Suprapubic skin (tissue), 4 donors: ENCODE measurements around the gene AJAP1. TPM values are rescaled to one million over a fixed set of nuclear protein-coding genes. Genes with fewer than 3 reads are reported as not detected.

Source experiments
- DNase-seq, 2 donors: peaks; one replicate each; pipeline ENCODE4 v3.0.0-alpha.2; 2019; ENCODE audit warnings: low spot score in 2 of 2
- H3K27ac ChIP-seq: fragments of 200-600 bp; sonication (generic); one replicate; pipeline ENCODE4 v1.5.1; 2019
- H3K27me3 ChIP-seq: fragments of 200-600 bp; sonication (generic); one replicate; pipeline ENCODE4 v1.5.1; 2019
- H3K36me3 ChIP-seq: fragments of 200-600 bp; sonication (generic); one replicate; pipeline ENCODE4 v1.5.1; 2019
- H3K4me1 ChIP-seq: fragments of 200-600 bp; sonication (generic); one replicate; pipeline ENCODE4 v1.5.1; 2019
- H3K4me3 ChIP-seq: fragments of 200-600 bp; sonication (generic); one replicate; pipeline ENCODE4 v1.5.1; 2019; ENCODE audit warnings: mild to moderate bottlenecking
- H3K9me3 ChIP-seq: fragments of 200-600 bp; sonication (generic); one replicate; pipeline ENCODE4 v1.5.1; 2019
- CTCF ChIP-seq, 2 donors: fragments of 200-600 bp in 1 of 2; fragments of 450-650 bp in 1 of 2; sonication (generic) in 1 of 2; IDR thresholded peaks; one replicate each; pipeline ENCODE4 v1.5.1; 2016 to 2019; ENCODE audit warnings: antibody characterized with exemption in 2 of 2, mild to moderate bottlenecking in 1 of 2, moderate library complexity in 1 of 2
- EP300 ChIP-seq: sonication (generic); formaldehyde crosslinking; IDR thresholded peaks from one replicate; pipeline ENCODE4 v1.6.1; 2017; ENCODE audit warnings: antibody characterized with exemption
- POLR2A ChIP-seq, 2 donors: fragments of 450-650 bp; IDR thresholded peaks; one replicate each; pipeline ENCODE4 v1.6.1; 2017; ENCODE audit warnings: antibody characterized with exemption in 2 of 2, mild to moderate bottlenecking in 2 of 2, moderate library complexity in 2 of 2
- POLR2AphosphoS5 ChIP-seq, 3 donors: sonication (generic); formaldehyde crosslinking; IDR thresholded peaks; one replicate each; pipeline ENCODE4 v1.6.1; 2017; ENCODE audit warnings: antibody characterized with exemption in 3 of 3
- WGBS: methylation state at CpG from one replicate; pipeline ENCODE4 v1.1.5; 2018; 5-methylcytosine and 5-hydroxymethylcytosine counted together
- total RNA-seq, 4 donors: library from RNA; depleted of rRNA; stranded (reverse); fragments of >200 nt; gene quantifications; one replicate each; pipeline ENCODE4 v1.1.0, GENCODE V29; 2016

Gene AJAP1
- total RNA-seq, 4 donors from 2014 or later, result 0.11 to 2.3 (median 0.80) TPM

- WGBS, result 86% methylated on average over 8 of the region's 8 CpGs
- no peak for DNase-seq
- TF ChIP-seq POLR2AphosphoS5 (IDR thresholded peaks at IDR 0.05) (no peak), POLR2A (IDR thresholded peaks at IDR 0.05) (no peak), CTCF (IDR thresholded peaks at IDR 0.05) (no peak), EP300 (no peak)
- Histone ChIP-seq H3K4me1 (no peaks in the 10 kb centered on the region), H3K9me3 (no peaks in the 10 kb centered on the region), H3K27me3 (peaks cover 7% of the 10 kb centered on the region), H3K36me3 (no peaks in the 10 kb centered on the region), H3K4me3 (no peak overlapping the region), H3K27ac (no peak overlapping the region)
Measured at GRCh38 chr1:4695241-4695640, 40.8 kb downstream of the AJAP1 start.

GRCh38 chr1:4696161-4696745 lies 41.8 kb downstream of the AJAP1 start:
- peaks cover 13% of the 10 kb centered on the region for H3K27me3 ChIP-seq
- 75% methylated on average over 4 of the region's 12 CpGs for WGBS
- TF ChIP-seq POLR2A (IDR thresholded peaks at IDR 0.05) (no peak), EP300 (no peak), POLR2AphosphoS5 (IDR thresholded peaks at IDR 0.05) (no peak), CTCF (IDR thresholded peaks at IDR 0.05) (no peak)
- no peaks in the 10 kb centered on the region for H3K9me3 ChIP-seq
- no peaks in the 10 kb centered on the region for H3K4me1 ChIP-seq
- DNase-seq, result no peak
- H3K36me3 ChIP-seq, result no peaks in the 10 kb centered on the region
- no peak overlapping the region for H3K4me3 ChIP-seq
- no peak overlapping the region for H3K27ac ChIP-seq

GRCh38 chr1:4696753-4697152 lies 42.3 kb downstream of the AJAP1 start:
- Histone ChIP-seq H3K9me3 (no peaks in the 10 kb centered on the region), H3K4me3 (no peak overlapping the region), H3K27ac (no peak overlapping the region), H3K36me3 (no peaks in the 10 kb centered on the region), H3K4me1 (no peaks in the 10 kb centered on the region), H3K27me3 (peaks cover 13% of the 10 kb centered on the region)
- TF ChIP-seq POLR2A (IDR thresholded peaks at IDR 0.05) (no peak), POLR2AphosphoS5 (IDR thresholded peaks at IDR 0.05) (no peak), EP300 (no peak), CTCF (IDR thresholded peaks at IDR 0.05) (no peak)
- WGBS, result 86% methylated on average over 2 of the region's 2 CpGs
- DNase-seq, result no peak

GRCh38 chr1:4697801-4698200 lies 43.4 kb downstream of the AJAP1 start:
- TF ChIP-seq CTCF (IDR thresholded peaks at IDR 0.05), result no peak
- TF ChIP-seq POLR2AphosphoS5 (IDR thresholded peaks at IDR 0.05), result no peak
- TF ChIP-seq POLR2A (IDR thresholded peaks at IDR 0.05), result no peak
- TF ChIP-seq EP300, result no peak
- no peaks in the 10 kb centered on the region for H3K9me3 ChIP-seq
- H3K4me1 ChIP-seq, result peaks cover 4% of the 10 kb centered on the region
- 90% methylated on average over 16 of the region's 19 CpGs for WGBS
- no peak overlapping the region for H3K27ac ChIP-seq
- no peak for DNase-seq
- H3K4me3 ChIP-seq, result no peak overlapping the region
- no peaks in the 10 kb centered on the region for H3K36me3 ChIP-seq
- H3K27me3 ChIP-seq, result peaks cover 13% of the 10 kb centered on the region

- 91% methylated on average over 5 of the region's 8 CpGs for WGBS
- no peak for TF ChIP-seq CTCF (IDR thresholded peaks at IDR 0.05)
- no peak for TF ChIP-seq POLR2AphosphoS5 (IDR thresholded peaks at IDR 0.05)
- no peak for TF ChIP-seq EP300
- no peak for TF ChIP-seq POLR2A (IDR thresholded peaks at IDR 0.05)
- Histone ChIP-seq H3K4me1 (peaks cover 8% of the 10 kb centered on the region), H3K27me3 (peaks cover 20% of the 10 kb centered on the region), H3K4me3 (no peak overlapping the region), H3K36me3 (no peaks in the 10 kb centered on the region), H3K27ac (no peak overlapping the region), H3K9me3 (no peaks in the 10 kb centered on the region)
- DNase-seq, result no peak
Measured at GRCh38 chr1:4698911-4699310, 44.5 kb downstream of the AJAP1 start.
